HG02885 (cell line): ENCODE measurements around the gene MDM2.
"Not testable (repeated sequence)": the region's sequence is repeated elsewhere in the genome, so short reads cannot be mapped to it uniquely, and the experiment has no call there.

ENCODE experiments used
- ATAC-seq: cut with Tn5 transposase; IDR thresholded peaks from one replicate; pipeline ENCODE4 v1.9.1; 2021; ENCODE audit warnings: mild to moderate bottlenecking; ENCODE audit not compliant: unreplicated experiment, poor library complexity

Gene MDM2

GRCh38 chr12:68785358-68785757 is 22.6 kb upstream of the MDM2 start:
- ATAC-seq: no peak

- ATAC-seq: no peak
These were observed 22.2 kb upstream of the MDM2 start for GRCh38 chr12:68785823-68786222.

GRCh38 chr12:68786929-68787328 is 21.0 kb upstream of the MDM2 start:
- ATAC-seq: no peak

- no peak for ATAC-seq
These were observed 19.3 kb upstream of the MDM2 start for GRCh38 chr12:68788554-68789143.

GRCh38 chr12:68789144-68789878 is 18.7 kb upstream of the MDM2 start:
- no peak for ATAC-seq

GRCh38 chr12:68790081-68790951 is 17.7 kb upstream of the MDM2 start:
- ATAC-seq: no peak

- no peak for ATAC-seq
These were observed 17.1 kb upstream of the MDM2 start for GRCh38 chr12:68790952-68791234.

GRCh38 chr12:68791897-68792481 is 16.0 kb upstream of the MDM2 start:
- no peak for ATAC-seq

- ATAC-seq: peak; percentile 94
These were observed 15.0 kb upstream of the MDM2 start for GRCh38 chr12:68792952-68793351.

- ATAC-seq: no peak
These were observed 14.5 kb upstream of the MDM2 start for GRCh38 chr12:68793436-68793835.

- no peak for ATAC-seq
These were observed 13.9 kb upstream of the MDM2 start for GRCh38 chr12:68793975-68794652.

GRCh38 chr12:68794653-68795251 is 13.2 kb upstream of the MDM2 start:
- ATAC-seq: no peak

GRCh38 chr12:68796399-68796798 is 11.6 kb upstream of the MDM2 start:
- ATAC-seq: no peak

- ATAC-seq: no peak
These were observed 9.1 kb upstream of the MDM2 start for GRCh38 chr12:68798882-68799234.

GRCh38 chr12:68800294-68800693 is 7.7 kb upstream of the MDM2 start:
- no peak for ATAC-seq

- ATAC-seq: not testable (repeated sequence)
These were observed 6.9 kb upstream of the MDM2 start for GRCh38 chr12:68801124-68801523.

GRCh38 chr12:68802372-68802745 is 5.6 kb upstream of the MDM2 start:
- ATAC-seq: not testable (repeated sequence)

GRCh38 chr12:68802911-68803651 is 4.9 kb upstream of the MDM2 start:
- not testable (repeated sequence) for ATAC-seq

GRCh38 chr12:68803948-68804656 is 3.9 kb upstream of the MDM2 start:
- no peak for ATAC-seq
